Dedifferentiated amniotic fluid mesenchymal stem cell (primary cell): ENCODE data around the gene AMBP.

Source experiments
- DNase-seq: peaks from one replicate; pipeline ENCODE4 v3.0.0-alpha.2; 2016; ENCODE audit errors: extremely low spot score

AMBP gene

DNA sequence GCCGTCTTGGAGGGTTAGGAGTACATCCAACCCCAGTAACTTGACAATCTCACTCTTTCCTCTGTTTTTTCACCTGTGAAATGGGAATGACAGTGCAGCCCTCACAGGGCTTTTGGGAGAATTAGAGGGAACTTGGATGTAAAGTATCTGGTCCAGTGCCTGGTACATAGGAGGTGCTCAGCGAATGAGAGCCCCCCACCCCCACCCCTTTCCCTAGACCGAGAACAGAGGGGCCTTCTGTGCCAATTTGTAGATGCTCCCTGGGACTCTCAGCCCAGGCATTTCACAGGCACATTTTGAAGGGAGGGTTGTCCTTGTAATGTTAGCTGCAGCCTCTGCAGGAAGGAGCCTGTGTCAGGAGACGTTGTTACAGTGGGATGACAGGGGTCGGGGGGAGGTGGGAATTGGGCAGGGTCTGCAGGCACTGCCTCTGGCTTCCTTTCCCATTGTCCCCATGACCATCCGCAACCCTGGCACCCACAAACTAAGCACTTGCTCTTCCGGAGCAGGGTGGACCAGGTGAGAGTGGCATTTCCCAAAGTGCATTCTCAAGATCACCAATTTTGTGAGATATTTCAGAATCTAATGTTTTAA lies 47.0 kb downstream of the AMBP start:
- DNase-seq: no peak

DNA sequence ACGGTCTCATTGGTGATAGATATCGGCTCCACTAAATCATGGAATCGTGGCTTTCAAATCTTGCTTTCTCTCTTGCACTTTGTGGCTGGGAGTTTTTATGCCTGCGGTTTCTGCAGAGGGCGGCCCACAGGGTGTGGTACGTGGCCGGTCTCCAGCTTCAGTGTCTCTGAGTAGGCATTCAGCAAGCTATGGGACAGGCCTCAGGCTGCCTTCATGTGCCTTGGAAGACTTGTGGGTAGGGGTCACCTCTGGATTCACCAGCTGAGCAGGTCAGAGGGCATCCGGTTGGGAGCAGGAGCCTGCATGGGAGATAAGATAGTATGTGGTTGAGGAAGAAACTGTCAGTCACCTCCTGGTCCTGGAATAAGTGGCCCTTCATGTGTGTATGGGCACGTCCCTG lies 47.7 kb downstream of the AMBP start:
- DNase-seq: no peak

DNA sequence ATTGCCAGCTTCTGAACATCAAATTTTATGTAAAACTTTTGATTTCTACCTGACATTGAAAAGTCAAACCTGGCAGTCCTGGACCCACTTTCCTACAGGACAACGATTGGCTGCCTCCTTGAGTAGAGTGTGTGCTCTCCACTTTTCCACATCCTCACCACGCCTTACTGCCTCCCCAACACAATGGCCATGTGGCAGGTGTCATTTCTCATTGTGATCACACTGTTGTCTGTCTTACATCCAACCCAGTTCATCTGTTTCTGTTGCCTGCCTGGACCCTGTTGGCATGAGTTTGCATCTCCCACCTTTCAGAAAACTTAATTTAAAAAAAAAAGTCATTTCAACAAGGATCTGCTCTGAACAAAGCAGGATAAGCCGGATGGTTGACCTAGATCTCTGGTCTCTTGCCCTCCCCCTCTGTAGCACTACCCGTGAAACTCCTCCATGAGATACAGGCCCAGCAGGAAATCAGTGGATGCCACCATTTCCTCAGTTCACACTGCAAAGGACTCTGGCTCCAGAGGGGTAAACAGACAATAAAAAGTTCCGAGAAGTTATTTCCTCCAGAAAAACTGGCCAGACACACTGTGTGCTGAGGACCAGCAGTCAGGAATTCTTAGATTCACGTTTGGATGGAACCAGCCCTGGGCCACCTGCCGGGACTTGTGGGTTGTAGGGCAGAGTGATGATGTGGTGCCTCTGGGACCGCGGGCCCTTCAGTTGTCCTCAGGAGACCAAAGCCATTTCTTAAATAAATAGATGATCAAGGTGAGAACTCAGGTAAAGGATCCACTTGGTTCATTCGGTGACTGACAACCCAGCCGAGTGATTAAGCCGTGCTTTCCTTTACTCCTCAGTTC lies 48.6 kb downstream of the AMBP start:
- no peak for DNase-seq

- DNase-seq: no peak
Observed at GRCh38 chr9:114028646-114029045, 49.5 kb downstream of the AMBP start.

DNA sequence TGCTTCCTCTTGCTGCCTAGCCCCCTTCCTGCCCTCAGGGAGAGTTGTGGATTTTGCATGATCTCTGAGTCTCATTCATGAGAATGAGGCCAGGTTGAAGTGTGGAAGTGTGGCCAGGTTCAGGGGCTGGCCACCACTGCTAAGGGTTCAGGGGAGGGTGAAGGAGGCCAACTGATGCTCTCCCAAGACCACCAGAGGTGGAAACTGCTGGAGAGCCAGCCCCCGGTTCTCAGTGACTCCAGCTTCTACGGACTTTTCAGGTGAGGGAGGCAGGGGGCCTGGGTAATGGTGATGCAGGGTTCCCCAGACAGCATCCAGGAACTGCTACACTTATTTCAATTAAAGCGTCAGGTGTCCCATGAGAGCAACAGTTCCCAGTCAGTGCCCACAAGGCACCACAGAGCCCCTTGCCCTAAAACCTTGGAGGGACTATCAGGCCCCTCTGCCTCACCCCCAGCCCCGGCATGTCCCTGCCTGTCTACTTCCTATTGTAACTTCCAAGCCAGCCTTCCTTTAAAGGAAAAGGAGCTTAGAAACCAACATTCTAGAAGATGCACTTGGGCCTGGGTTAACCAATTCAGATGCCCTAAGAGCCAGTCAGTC lies 50.1 kb downstream of the AMBP start:
- no peak for DNase-seq

- no peak for DNase-seq
Observed at GRCh38 chr9:114027159-114027862, 50.8 kb downstream of the AMBP start.

DNA sequence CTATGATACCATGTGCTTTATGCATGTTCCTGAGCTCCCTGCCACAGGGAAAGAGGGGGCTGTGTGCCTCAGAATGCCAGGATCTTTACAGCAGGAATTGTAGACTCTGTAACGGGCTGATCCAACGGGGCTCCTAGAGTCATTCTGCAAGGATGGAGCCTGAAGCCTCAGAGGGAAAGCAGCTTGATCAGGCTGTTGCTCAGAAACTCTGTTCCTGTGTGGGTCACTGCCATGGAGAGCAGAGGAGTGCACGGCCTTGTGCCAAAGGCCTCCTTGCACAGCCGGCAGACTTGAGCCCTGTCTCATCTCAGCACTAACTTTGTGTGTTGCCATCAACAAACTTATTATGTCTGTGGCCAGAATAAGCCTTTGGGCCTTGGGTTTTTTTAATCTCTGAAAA lies 51.8 kb downstream of the AMBP start:
- DNase-seq: no peak

GRCh38 chr9:114025760-114026159 lies 52.3 kb downstream of the AMBP start:
- DNase-seq: no peak

GRCh38 chr9:114025196-114025753 lies 52.8 kb downstream of the AMBP start:
- no peak for DNase-seq

DNA sequence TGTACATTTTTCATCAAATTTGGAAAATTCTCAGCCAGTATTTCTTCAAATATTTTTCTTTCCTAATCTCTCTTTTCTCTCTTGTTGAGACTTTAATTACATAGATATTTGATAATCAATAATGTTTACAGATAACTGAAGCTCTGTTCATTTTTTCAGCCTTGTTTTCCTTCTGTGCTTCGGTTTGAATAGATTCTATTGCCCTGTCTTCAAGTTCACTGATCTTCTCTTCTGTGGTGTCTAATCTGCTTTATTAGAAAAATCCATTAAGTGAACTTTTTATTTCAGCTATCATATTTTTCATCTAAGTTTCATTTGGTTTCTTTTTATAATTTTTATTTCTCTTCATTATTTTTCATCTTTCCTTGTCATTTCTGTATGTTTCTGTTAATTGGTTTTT lies 54.1 kb downstream of the AMBP start:
- DNase-seq: no peak

GRCh38 chr9:114021578-114021977 lies 56.5 kb downstream of the AMBP start:
- no peak for DNase-seq

DNA sequence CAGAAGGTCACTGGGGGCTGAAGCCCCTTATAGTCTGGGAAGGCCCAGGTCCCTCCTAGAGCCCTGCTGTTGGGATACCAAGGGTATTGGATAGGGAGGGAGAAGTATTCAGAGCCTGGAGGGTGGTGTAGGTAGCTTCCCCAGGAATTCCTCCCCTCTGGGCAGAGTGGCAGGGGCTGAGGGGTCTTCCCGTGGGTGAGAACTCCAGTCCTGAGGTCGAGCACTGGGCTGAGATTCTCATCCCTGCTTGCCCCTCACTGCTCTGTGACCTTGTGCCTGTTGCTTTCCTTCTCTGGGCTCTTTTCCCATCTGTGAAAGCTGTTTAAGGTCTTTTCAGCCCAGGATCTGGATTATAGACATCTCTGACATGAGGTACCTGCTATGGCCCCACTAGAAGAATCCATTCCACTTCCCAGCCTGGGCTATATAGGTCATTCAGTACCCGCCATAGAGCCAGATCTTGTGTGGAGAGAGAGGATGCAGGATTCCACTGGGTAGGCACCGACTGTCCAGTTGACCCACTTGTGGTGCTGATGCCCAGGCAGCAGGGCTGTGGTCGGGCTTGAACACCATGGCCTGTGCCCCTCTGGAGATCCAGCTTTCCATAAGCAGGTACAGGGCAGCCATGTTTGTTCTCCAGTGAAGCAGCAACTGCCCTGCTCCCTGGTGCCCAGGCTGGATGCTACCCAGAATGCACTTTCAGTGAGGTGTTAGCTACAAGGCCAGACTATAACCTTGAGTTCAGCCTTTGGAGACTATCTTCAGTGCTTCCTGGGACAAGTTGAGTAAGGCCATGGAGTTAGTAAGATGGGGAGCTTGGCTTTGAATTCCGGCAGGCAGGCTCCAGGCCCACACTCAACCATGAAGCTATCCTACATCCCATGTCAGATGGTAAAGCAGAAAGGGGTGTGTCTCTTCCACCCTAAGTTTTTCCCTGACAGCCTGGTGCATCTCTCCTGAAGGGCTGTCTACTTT lies 60.1 kb downstream of the AMBP start:
- DNase-seq: no peak

- DNase-seq: no peak
Observed at GRCh38 chr9:114016629-114017423, 61.3 kb downstream of the AMBP start.

GRCh38 chr9:114016101-114016500 lies 62.0 kb downstream of the AMBP start:
- no peak for DNase-seq

GRCh38 chr9:114015607-114016006 lies 62.5 kb downstream of the AMBP start:
- DNase-seq: no peak

DNA sequence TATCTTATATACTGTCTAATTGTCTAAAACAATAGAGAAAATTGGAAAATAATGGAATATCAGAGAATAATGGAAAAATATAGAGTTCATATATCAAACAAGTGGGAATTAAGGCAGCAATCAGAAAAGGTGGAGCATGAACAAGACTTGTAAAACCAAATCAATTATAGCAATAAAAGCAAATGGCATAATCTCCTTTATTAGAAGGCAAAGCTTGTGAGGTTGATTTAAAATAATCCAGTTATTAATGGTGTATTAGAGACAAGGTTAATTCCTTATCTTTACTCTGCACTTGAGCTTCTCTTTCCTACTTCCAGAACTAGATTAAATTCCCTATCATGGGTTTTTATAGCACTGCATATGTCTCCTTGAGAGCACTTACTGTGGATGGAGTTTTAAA lies 64.1 kb downstream of the AMBP start:
- no peak for DNase-seq

- no peak for DNase-seq
Observed at GRCh38 chr9:114012126-114012525, 66.0 kb downstream of the AMBP start.

- no peak for DNase-seq
Observed at GRCh38 chr9:114011313-114011712, 66.8 kb downstream of the AMBP start.
